HG02610 (cell line): Measurements from ENCODE around the gene TRUB1.
A peak's percentile ranks its signal among the peaks of the same experiment; 100 is the strongest.

Experiments
- ATAC-seq: cut with Tn5 transposase; IDR thresholded peaks from one replicate; pipeline ENCODE4 v1.9.1; 2021; ENCODE audit warnings: mild to moderate bottlenecking, moderate library complexity; ENCODE audit not compliant: unreplicated experiment

TRUB1 gene

DNA sequence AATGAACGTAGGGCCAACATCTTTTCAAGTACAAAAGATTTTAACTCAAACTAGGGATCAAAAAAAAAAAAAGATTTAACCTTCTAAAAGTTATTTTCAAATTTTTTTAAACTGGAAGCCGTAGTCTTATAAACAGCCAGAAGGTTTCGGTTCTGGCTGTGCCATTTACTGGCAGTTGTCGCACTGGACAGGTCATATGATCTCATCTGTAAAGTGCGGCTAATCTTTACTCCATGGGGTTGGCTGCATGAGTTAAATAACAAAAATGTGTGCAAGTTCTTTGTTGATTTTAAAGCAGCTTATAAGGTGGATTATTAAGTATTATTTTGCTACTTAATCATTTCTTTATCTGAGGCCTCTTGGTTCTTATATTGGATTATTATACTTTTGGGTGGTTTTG lies 36.6 kb downstream of the TRUB1 start:
- no peak for ATAC-seq

DNA sequence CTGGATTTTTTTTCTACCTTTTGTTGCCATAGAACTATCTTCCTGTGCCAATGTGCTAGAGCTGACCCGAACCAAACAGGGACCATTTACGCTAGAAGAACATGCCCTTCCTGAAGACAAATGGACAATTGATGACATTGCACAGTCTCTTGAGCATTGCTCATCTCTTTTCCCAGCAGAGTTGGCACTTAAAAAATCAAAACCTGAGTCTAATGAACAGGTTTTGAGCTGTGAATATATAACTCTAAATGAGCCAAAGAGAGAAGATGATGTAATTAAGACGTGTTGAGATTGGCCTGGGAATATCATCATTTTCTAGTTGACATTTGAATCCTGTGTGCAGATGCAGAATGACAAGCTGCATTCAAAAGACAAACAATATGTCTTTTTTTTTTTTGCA lies 37.1 kb downstream of the TRUB1 start:
- ATAC-seq, result no peak

DNA sequence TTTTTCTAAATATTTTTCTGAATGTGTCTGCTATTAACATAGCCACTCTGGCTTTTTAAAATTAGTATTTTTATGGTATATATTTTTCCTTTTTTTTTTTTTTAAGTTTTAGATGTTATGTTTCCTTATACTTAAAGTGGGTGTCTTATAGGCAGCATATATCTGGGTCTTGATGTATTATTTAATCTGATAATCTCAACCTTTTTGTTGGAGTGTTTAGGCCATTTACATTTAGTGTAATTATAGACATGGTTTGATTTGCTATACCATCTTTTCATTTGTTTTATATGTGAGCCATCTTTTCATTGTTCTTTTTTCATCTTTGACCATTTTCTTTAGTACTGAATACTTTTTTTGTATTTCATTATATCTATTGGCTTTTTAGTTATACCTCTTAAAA lies 45.0 kb downstream of the TRUB1 start:
- ATAC-seq, result no peak

- ATAC-seq, result no peak
Observed at GRCh38 chr10:114987995-114988394, 50.0 kb downstream of the TRUB1 start.

- ATAC-seq, result no peak
Observed at GRCh38 chr10:114990586-114990985, 52.6 kb downstream of the TRUB1 start.

DNA sequence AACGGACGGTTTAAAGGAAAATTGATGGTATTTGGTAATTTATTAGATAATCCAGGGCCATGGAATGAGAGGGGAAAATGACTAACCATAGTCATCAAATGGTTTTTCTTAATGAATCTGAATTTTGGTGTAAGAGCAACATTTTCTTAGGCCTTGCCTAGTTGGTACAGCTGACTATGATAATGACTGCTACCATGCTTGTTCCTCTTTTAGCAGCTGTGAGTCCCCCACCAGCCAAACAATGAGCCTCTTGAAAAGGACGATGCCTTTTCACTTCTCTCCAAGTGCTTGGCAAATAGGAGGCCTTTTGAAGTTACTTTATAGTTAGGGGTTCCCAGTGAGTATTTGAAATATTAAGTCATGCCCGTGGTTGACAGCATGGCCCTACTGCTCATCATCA lies 53.0 kb downstream of the TRUB1 start:
- no peak for ATAC-seq

DNA sequence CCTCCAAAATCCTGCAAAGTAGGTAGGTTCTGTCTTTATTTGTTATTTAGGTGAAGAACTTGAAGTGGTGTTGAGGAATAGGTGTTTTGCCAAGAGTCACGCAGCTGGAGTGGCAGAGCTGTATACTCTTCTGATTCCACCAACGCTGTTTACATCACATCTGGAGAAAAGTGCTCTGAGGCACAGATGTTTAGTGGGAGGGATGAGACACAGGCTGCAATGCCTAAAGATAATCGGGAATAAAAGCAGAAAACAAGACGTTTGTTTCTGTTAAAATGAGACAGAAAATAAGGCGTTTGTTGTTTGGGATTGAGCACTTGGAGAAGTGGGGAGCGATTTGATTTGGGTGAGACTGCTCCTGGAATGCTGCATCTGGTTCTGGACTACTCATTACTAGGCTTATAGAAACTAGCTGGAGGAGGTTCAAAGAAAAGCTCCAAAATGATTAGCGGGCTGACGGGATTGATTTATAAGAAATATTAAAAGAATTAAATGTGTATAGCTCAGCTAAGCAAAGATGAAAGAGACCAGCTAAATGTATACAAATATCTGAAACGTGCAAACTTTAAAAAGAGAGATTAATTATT lies 54.3 kb downstream of the TRUB1 start:
- no peak for ATAC-seq

DNA sequence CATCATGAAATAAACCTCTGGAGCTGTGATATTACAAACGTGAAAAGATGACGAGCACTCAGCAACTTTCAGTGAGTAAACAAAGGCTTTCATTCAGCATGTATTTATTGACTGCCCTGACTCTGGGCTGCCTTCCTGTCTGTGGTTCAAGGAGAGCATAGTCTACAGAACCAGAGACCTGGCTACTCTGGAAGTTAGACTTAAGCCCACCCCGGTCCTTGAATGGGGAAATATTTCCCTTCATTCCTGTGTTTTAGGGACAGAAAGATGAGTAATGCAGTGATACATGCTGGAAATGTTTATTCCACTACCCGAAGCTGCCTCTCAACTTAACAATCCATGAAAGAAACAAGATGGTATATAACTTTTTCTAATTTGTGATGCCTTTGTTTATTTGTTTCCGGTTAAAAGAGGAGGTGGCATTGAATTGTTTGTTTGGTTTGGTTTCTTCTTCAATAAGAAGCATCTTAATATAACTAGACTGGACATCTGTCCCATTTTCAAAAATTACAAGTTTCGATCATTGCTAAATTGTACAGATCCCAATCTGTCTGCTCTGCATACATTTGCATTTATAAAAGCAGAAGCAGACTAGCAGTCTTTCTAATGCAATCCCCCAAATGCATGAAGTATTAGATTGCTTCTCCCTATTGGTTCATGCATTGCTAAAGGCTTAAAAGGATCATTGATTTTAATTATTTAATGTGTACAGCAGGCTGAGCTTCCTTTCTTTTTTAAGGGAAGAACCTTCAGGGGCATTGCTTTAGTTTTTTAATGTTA lies 57.7 kb downstream of the TRUB1 start:
- ATAC-seq, result no peak

GRCh38 chr10:114996542-114996941 lies 58.5 kb downstream of the TRUB1 start:
- no peak for ATAC-seq

- ATAC-seq, result no peak
Observed at GRCh38 chr10:114998993-114999392, 61.0 kb downstream of the TRUB1 start.

DNA sequence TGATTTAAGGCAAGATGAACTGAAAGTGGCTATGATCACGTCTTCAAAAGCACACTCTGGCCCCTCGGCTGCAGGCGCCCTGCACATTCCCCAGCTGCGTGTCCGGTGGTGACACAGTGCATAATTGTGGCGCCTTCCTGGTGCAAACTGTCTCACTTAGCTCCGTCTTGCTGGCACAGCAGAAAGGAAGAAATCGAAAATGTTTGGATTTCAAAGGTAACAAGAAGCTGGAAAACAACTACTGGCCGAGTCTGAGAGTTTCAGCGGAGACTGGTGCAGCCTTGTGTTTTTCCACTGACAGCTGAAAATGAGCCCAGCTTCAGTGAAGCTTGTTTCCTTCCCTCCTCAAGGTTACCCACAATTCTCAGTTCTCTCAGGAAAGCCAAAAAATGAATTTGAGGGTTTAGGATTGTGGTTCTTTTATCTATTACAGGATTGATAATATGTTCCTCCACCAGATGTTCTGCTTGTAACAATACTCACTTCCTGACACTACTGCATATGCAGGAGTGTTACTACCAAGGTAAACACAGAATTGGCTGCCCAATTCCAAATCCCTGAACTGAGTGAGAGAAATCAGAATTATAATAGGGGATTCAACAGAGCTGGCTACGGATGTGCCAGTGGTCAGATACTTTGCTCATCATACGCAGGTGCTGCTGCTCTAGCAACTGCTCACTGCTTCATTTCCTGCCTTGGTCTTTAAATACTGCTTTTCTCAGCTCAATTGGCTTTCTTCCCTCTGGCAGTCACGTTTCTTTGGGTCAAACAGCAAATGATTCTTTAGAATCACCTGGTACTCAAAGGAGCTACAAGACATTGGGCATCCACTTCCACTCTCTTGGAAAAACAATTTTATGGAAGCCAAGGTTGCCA lies 63.7 kb downstream of the TRUB1 start:
- ATAC-seq, result peak; percentile 81

- no peak for ATAC-seq
Observed at GRCh38 chr10:115003396-115003795, 65.4 kb downstream of the TRUB1 start.

DNA sequence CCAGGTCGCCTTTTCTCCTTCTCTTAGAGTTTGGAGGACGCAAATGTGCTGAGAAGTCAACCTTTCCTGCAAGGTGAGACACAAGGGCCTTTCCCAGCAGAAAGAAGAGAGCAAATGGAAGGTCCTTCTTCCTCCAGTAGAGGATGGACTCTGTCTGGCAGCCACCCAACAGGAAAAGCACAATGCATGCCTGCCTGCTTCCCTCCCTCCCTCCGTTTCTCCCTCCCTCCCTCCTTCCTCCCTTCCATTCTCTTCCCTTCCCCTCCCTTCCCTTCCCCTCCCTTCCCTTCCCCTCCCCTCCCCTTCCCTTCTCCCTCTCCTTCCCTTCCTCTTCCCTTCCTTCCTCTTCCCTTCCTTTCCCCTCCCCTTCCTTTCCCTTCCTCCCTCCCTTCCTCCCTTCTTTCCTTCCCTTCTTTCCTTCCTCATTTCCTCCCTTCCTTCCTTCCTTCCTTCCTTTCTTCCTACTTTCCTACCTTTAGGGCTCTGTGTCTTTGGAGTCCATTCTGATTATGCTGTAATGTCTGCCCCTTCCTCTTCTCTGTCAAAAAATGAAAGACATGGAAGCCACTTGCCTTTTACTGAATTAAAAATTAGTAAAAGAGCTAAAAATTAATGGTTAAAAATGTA lies 66.4 kb downstream of the TRUB1 start:
- ATAC-seq, result no peak

DNA sequence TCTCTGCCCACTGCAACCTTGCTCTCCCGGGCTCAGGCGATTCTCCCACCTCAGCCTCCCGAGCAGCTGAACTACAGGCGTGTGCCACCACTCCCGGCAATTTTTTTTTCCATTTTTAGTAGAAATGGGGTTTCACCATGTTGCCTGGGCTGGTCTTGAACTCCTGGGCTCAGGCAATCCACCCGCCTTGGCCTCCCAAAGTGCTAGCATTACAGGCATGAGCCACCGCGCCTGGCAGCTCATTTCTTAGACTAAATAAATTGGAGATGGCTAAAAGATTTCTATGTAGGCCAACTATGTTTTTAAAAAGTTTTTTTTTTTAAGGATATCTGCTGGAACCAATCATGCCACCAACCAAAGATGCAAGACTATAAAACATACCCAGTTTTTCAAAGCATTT lies 67.8 kb downstream of the TRUB1 start:
- no peak for ATAC-seq

DNA sequence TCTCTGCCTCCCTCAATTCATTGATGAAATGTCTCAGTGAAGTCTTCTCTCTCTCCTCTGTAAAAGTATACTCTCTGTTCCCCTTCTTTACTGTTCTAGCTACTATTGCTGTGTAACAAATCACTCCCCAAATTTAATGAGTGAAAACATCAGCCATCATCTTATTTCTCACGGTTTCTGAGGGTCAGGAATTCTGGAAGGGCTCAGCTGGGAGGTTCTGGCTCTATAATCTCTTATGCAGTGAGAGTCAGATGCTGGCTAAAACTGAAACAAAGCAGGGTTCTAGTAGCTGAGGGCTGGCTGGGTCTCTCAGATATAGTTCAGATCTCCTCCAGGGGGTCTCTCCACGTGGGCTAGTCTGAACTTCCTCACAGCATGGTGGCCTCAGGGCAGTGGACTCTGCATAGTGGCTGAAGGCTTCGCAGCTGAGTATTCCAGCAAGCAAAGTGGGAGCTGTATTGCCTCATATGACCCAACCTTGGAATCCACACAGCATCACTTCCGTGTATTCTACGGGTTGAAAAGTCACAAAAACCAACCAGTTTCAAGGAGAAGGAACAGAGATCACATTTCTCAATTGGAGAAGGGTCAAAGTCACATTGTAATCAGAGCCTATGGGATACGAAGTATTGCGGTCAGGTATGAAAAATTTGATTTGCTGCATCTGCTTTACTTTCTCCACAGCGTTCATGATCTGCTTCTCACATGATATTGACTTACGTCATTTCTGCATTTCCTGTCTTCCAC lies 80.4 kb downstream of the TRUB1 start:
- ATAC-seq, result no peak

- no peak for ATAC-seq
Observed at GRCh38 chr10:115020449-115020848, 82.5 kb downstream of the TRUB1 start.

DNA sequence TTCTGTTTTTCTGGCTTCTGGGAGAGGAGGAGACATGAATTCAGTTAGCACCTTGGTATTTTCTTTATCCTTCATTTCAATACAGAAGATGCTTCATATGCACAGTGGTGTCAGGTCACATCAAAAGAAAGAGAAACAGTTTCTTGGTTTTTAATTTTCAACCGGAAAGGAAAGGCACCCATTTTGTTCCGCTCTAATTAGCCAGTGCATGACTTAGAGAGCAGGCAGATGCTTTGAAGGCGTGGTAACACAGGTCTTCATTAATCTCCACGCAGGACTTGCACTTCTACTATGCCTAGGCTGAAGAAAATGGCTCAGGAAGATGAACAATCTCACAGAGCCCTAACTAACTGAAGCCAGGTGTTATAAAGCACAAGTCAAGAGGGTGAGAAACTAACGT lies 84.7 kb downstream of the TRUB1 start:
- ATAC-seq, result peak; percentile 82

DNA sequence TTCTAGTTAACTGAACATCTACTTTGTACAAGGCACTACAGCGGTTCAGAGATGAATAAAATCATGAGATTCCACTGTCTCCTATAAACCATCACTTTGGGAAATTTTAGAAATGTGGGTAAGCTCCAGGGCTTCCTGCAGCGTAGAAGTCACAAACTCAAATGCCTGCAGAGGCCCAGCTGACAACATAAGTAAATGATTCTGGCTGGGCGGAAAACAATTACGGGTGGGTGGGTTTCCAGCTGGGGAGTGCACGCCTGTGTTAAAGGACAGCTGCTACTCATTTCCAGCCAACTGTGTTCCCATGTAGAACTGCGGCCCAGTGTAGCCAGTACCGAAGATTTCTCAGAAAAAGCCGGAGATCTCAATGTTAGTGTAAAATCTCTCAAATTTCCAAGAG lies 85.7 kb downstream of the TRUB1 start:
- no peak for ATAC-seq

- no peak for ATAC-seq
Observed at GRCh38 chr10:115024371-115024770, 86.4 kb downstream of the TRUB1 start.

GRCh38 chr10:115026056-115026745 lies 88.2 kb downstream of the TRUB1 start:
- ATAC-seq, result no peak
